Testis (tissue), 2 donors: Measurements from ENCODE around the gene IGSF21.

Experiments used
- CTCF ChIP-seq, 3 experiments: fragments of 450-650 bp in 2 of 3; fragments of 200-600 bp in 1 of 3; sonication (generic) in 1 of 3; IDR thresholded peaks; one replicate each; pipeline ENCODE4 v1.5.1; 2016 to 2019; ENCODE audit warnings: antibody characterized with exemption in 3 of 3, mild to moderate bottlenecking in 2 of 3, moderate library complexity in 1 of 3
- POLR2A ChIP-seq: fragments of 450-650 bp; IDR thresholded peaks from one replicate; pipeline ENCODE4 v1.6.1; 2017; ENCODE audit warnings: antibody characterized with exemption, mild to moderate bottlenecking, moderate library complexity

GRCh38 chr1:18109058-18109755 lies 1.6 kb downstream of the IGSF21 start:
- no peak for TF ChIP-seq CTCF (IDR thresholded peaks at IDR 0.05)
- no peak for TF ChIP-seq POLR2A
